Erythroblast (primary cell): ENCODE results near the gene RICTOR.
"Not testable (repeated sequence)": the region's sequence is repeated elsewhere in the genome, so short reads cannot be mapped to it uniquely, and the experiment has no call there.

Source experiments
- GATA1 ChIP-seq: IDR thresholded peaks from 2 replicates; pipeline ENCODE4 v1.6.1; 2011; ENCODE audit warnings: low read depth, mild to moderate bottlenecking, control low read depth, low read length, moderate library complexity
- POLR2A ChIP-seq: IDR thresholded peaks from 2 replicates; pipeline ENCODE4 v1.6.1; 2011; ENCODE audit warnings: mild to moderate bottlenecking, low read length

DNA sequence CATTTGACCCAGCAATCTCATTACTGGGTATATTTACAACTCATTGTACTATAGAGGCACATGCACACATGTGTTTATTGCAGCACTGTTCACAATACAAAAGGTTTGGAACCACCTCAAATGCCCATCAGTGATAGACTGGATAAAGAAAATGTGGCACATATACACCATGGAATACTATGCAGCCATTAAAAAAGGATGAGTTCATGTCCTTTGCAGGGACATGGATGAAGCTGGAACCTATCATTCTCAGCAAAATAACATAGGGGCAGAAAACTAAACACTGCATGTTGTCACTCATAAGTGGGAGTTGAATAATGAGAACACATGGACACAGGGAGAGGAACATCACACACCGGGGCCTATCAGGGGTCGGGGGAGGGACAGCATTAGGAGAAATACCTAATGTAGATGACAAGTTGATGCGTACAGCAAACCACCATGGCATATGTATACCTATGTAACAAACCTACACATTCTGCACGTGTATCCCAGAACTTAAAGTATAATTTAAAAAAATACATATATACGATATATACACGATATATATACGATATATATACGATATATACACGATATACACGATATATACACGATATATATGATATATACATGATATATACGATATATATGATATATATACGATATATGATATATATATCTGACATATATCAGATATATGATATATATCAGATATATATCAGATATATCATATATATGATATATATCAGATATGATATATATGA lies 84.1 kb downstream of the RICTOR start:
- TF ChIP-seq POLR2A, GATA1: not testable (repeated sequence)
